ENCODE results near the gene DCAF6.

DNA sequence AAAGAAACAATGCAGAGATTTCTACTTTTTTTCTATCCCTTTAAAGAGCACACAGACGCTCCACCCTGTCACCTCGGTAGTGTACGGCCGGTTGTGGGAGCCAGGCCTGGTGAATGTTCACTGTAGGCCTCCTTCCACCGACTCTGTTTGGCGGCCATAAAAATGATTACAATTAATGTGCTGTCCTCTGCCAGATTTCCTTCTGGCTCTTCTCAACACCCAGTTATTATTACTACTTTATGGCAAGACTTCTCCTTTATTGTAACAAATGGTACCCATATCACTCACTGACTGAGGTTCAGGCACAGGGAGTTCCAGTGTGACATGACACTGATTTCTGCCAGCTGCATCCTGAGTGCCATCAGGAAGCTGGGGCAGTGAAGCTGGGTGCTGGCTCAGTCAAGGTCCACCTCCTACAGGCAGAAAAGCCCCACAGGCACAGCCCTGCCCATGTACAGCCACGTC, 162.9 kb downstream of the DCAF6 start:
- TF ChIP-seq POLR2A (IDR thresholded peaks at IDR 0.05; ENCODE audit: low read depth, low read length): no peak
- no peak for TF ChIP-seq POLR2AphosphoS5 (IDR thresholded peaks at IDR 0.05; ENCODE audit: low read depth, low read length)
